SHP77 treated with DMSO at 0.1 percent for 48 hours (cell line): ENCODE measurements around the gene MACF1.
"Not testable (repeated sequence)": the region's sequence is repeated elsewhere in the genome, so short reads cannot be mapped to it uniquely, and the experiment has no call there.

Experiments used
- DNase-seq: peaks from one replicate; lab custom pipeline; 2025; lab: John Stamatoyannopoulos, UW

MACF1 gene

GRCh38 chr1:39416609-39417008 lies 212.1 kb downstream of the MACF1 start:
- DNase-seq: no peak

GRCh38 chr1:39418236-39418635 lies 213.7 kb downstream of the MACF1 start:
- no peak for DNase-seq

- DNase-seq: no peak
Measured at GRCh38 chr1:39420493-39420892, 216.0 kb downstream of the MACF1 start.

GRCh38 chr1:39422614-39423013 lies 218.1 kb downstream of the MACF1 start:
- no peak for DNase-seq

- DNase-seq: no peak
Measured at GRCh38 chr1:39425151-39425550, 220.7 kb downstream of the MACF1 start.

- no peak for DNase-seq
Measured at GRCh38 chr1:39425634-39426033, 221.1 kb downstream of the MACF1 start.

GRCh38 chr1:39426346-39426745 lies 221.9 kb downstream of the MACF1 start:
- DNase-seq: no peak

- DNase-seq: no peak
Measured at GRCh38 chr1:39427374-39427773, 222.9 kb downstream of the MACF1 start.

GRCh38 chr1:39427912-39428311 lies 223.4 kb downstream of the MACF1 start:
- DNase-seq: no peak

- DNase-seq: no peak
Measured at GRCh38 chr1:39431927-39432326, 227.4 kb downstream of the MACF1 start.

GRCh38 chr1:39434797-39435395 lies 230.4 kb downstream of the MACF1 start:
- no peak for DNase-seq

GRCh38 chr1:39435597-39435996 lies 231.1 kb downstream of the MACF1 start:
- no peak for DNase-seq

GRCh38 chr1:39436842-39437241 lies 232.3 kb downstream of the MACF1 start:
- no peak for DNase-seq

GRCh38 chr1:39438042-39438441 lies 233.5 kb downstream of the MACF1 start:
- DNase-seq: no peak

GRCh38 chr1:39440856-39441255 lies 236.4 kb downstream of the MACF1 start:
- DNase-seq: no peak

- no peak for DNase-seq
Measured at GRCh38 chr1:39441797-39442196, 237.3 kb downstream of the MACF1 start.

- DNase-seq: no peak
Measured at GRCh38 chr1:39445573-39445972, 241.1 kb downstream of the MACF1 start.

GRCh38 chr1:39446986-39447567 lies 242.6 kb downstream of the MACF1 start:
- DNase-seq: no peak

- not testable (repeated sequence) for DNase-seq
Measured at GRCh38 chr1:39450041-39450440, 245.5 kb downstream of the MACF1 start.

- DNase-seq: no peak
Measured at GRCh38 chr1:39450956-39451606, 246.6 kb downstream of the MACF1 start.

- no peak for DNase-seq
Measured at GRCh38 chr1:39452081-39452480, 247.6 kb downstream of the MACF1 start.

- no peak for DNase-seq
Measured at GRCh38 chr1:39452540-39452939, 248.0 kb downstream of the MACF1 start.

- DNase-seq: no peak
Measured at GRCh38 chr1:39453603-39454002, 249.1 kb downstream of the MACF1 start.

- no peak for DNase-seq
Measured at GRCh38 chr1:39458991-39459390, 254.5 kb downstream of the MACF1 start.
